ENCODE data around the gene PLCB1.

- TF ChIP-seq CTCF (IDR thresholded peaks at IDR 0.05) (no peak), POLR2A (IDR thresholded peaks at IDR 0.05; ENCODE audit: low read depth) (no peak)
Measured at GRCh38 chr20:8849990-8850389, 717.9 kb downstream of the PLCB1 start.

All from esophagus muscularis mucosa (tissue), 3 donors.